Lung (tissue), 12 donors: ENCODE results near the gene SON. TPM values are rescaled to one million over a fixed set of nuclear protein-coding genes. Genes with fewer than 3 reads are reported as not detected.

Source experiments
- ATAC-seq: fragments of 200-7000 bp; cut with Tn5 transposase; one replicate; pipeline ENCODE4 v1.9.1; 2020; ENCODE audit warnings: moderate number of reproducible peaks; ENCODE audit not compliant: insufficient read depth, low FRiP score
- DNase-seq, 3 donors: peaks; one replicate each; pipeline ENCODE4 v3.0.0-alpha.2; 2013 to 2017
- H3K27ac ChIP-seq, 2 donors: one replicate each; pipeline ENCODE4 v1.5.1; 2013; ENCODE audit warnings: mild to moderate bottlenecking in 2 of 2, moderate library complexity in 2 of 2, control low read depth in 1 of 2, inconsistent platforms in 1 of 2, low read depth in 1 of 2, low read length in 1 of 2
- H3K27me3 ChIP-seq, 3 donors: one replicate each; pipeline ENCODE4 v1.5.1; 2013; ENCODE audit warnings: low read length in 2 of 3; ENCODE audit not compliant: control insufficient read depth in 3 of 3, insufficient read depth in 3 of 3
- H3K36me3 ChIP-seq, 4 donors: one replicate each; pipeline ENCODE4 v1.5.1; 2013; ENCODE audit warnings: low read length in 4 of 4, mild to moderate bottlenecking in 1 of 4, moderate library complexity in 1 of 4; ENCODE audit not compliant: control insufficient read depth in 4 of 4, insufficient read depth in 4 of 4
- H3K4me1 ChIP-seq, 5 donors: one replicate each; pipeline ENCODE4 v1.5.1; 2013; ENCODE audit warnings: low read length in 5 of 5, mild to moderate bottlenecking in 2 of 5, moderate library complexity in 1 of 5; ENCODE audit not compliant: control insufficient read depth in 5 of 5, insufficient read depth in 5 of 5
- H3K4me3 ChIP-seq: one replicate; pipeline ENCODE4 v1.5.1; 2013; ENCODE audit warnings: mild to moderate bottlenecking, control low read depth, moderate library complexity
- H3K9ac ChIP-seq, 2 donors: one replicate each; pipeline ENCODE4 v1.5.1; 2013; ENCODE audit warnings: low read length in 2 of 2, control low read depth in 1 of 2; ENCODE audit not compliant: insufficient read depth in 1 of 2
- H3K9me3 ChIP-seq, 4 donors: one replicate each; pipeline ENCODE4 v1.5.1; 2013; ENCODE audit warnings: low read length in 3 of 4, mild to moderate bottlenecking in 1 of 4, moderate library complexity in 1 of 4; ENCODE audit not compliant: control insufficient read depth in 4 of 4, insufficient read depth in 3 of 4
- WGBS, 2 donors: extraction: QIAGEN DNeasy Blood & Tissue Kit; methylation state at CpG; one replicate each; pipeline ENCODE4 v1.1.7; 2013; 5-methylcytosine and 5-hydroxymethylcytosine counted together
- polyA plus RNA-seq, 2 donors: library from polyadenylated mRNA; stranded (reverse); fragments of 200-250 nt; gene quantifications; one replicate each; pipeline ENCODE4 v1.2.1, GENCODE V29; 2013
- total RNA-seq, 2 donors: library from RNA; depleted of rRNA in 1 of 2; stranded (reverse); fragments of >200 nt in 1 of 2; gene quantifications; one replicate each; pipeline ENCODE4 v1.2.1, GENCODE V29; 2014 to 2021
- TF ChIP-seq, protein P1 (sequence below): IDR thresholded peaks from 2 replicates; pipeline ENCODE4 v1.5.1; 2012; ENCODE audit warnings: mild to moderate bottlenecking; ENCODE audit errors: control extremely low read depth, extremely low read depth
- donor health status: control.
- donor health status: control.
- donor health status: Bipolar disorder and iron deficiency.
- donor health status: healthy.
- donor health status: DM: yes; HTN: yes; CAD: no.

Gene SON
- total and polyA plus RNA-seq, 4 donors = 100 to 393 (median 192) TPM

DNA sequence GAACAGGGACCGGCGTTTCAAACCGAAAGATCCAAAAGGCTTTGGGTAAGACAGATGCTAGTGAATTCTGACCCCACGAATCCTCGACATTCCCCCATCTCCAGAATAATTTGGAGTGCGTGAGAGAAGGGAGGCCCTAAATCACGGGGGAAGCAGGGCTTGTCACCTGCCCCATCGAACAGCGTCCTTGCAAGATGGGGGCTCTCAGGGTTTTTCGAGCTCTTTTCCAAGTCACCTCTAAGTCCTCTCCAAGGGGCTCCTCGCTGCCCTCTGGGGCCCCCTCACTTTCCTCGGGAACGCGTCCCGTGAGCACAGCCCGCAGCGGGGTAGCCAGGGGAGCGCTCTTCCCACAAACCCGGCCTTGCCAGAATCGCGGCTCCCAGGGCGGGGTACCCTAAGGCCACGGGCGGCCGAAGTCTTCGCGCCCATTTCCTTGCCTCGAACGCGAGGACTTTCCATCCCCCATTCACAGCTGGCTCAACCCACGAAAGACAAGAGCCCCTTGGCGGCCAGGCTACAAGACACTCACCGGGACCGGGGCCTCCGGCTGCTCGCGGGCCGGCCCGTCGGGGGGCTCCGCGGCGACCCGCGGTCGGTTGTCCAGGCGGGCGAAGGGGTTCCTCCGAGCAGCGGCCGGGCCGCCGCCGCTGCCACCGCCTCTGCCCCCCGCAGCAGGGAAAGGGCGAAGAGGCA lies 45.1 kb downstream of the SON start:
- Histone ChIP-seq H3K27me3 (no peaks in the 10 kb centered on the region), H3K27ac (peak overlapping the region; percentile 92 to 97), H3K9me3 (no peaks in the 10 kb centered on the region), H3K9ac (peak overlapping the region; percentile 69 to 83), H3K36me3 (peaks cover 2 to 5% (median 4%) of the 10 kb centered on the region in 4 donors), H3K4me3 (peak overlapping the region; percentile 76), H3K4me1 (peaks cover 0 to 12% (median 0%) of the 10 kb centered on the region in 5 donors)
- DNase-seq (peak; percentile 61 to 71 (median 68)), ATAC-seq (peak; percentile 22)
- 2% methylated on average over 52 to 57 of the region's 57 CpGs for WGBS, 2 donors
- TF ChIP-seq, protein P1, sequence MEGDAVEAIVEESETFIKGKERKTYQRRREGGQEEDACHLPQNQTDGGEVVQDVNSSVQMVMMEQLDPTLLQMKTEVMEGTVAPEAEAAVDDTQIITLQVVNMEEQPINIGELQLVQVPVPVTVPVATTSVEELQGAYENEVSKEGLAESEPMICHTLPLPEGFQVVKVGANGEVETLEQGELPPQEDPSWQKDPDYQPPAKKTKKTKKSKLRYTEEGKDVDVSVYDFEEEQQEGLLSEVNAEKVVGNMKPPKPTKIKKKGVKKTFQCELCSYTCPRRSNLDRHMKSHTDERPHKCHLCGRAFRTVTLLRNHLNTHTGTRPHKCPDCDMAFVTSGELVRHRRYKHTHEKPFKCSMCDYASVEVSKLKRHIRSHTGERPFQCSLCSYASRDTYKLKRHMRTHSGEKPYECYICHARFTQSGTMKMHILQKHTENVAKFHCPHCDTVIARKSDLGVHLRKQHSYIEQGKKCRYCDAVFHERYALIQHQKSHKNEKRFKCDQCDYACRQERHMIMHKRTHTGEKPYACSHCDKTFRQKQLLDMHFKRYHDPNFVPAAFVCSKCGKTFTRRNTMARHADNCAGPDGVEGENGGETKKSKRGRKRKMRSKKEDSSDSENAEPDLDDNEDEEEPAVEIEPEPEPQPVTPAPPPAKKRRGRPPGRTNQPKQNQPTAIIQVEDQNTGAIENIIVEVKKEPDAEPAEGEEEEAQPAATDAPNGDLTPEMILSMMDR = no peak

DNA sequence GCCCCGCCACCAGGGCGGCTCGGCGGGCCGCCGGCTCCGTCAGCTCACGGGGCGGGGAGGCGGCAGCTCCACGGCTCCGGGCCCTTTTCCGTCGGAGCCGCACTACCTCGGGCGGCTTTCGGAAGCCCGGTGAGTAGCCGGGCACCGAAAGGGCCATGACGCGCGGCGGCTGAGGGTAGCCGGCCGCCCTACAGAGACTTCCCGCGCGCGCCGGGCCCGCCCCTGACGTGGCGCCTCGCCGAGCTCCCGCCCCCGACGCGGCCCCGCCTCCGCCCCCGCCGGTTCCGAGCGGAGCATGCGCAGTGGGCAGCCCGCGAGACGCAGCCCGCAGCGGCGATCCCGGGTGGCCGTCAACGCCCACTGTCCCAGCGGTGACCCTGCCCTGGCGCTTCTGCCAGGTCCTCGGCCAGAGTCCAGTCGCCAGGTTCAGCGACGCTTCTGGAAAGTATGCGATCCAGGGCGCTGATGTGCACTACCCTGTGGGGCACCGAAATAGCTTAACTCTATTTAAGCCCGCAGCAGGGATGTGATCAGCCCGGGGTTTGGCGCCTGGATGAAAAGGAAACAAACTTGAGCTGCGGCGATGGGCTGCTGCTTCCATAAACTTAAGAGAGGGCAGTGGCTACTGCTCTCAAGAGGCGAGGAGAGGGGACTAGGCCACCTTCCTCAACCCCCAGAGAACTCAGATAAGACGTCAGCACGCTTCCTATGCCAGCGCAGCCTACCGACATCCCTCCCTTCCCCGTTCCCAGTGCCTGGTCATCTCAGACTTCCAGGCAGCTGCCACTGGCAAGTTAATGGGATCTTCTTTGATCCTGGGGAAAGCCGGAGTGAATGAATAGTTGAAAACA lies 45.9 kb downstream of the SON start, which contains the start of gene DONSON:
TSS of gene DONSON (minus strand) at position 200 of the 851 bp plus-strand sequence. CDS start at position 157, 43 bp downstream.
- 0 to 1% methylated on average over 70 to 78 of the region's 78 CpGs for WGBS, 2 donors

DNA sequence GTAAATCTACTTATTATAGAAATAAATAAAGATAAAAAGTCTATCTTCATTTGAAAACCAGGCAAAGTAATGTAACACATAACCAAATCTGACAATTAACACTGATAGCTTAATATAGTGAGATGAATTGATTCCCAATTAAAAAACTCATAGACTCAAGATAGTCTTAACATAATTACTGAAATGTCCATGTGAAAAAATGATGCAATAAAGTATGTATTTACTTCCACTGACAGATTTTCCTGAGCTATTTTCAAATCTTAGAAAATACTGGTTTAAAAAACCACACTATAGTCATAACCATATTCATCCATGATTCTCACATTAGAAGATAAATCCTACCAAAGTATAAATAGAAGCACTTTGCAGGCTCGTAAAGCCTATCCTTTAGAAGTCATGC lies 55.2 kb downstream of the SON start:
- H3K27ac ChIP-seq = no peak overlapping the region
- H3K4me3 ChIP-seq = no peak overlapping the region
- H3K27me3 ChIP-seq = no peaks in the 10 kb centered on the region
- H3K36me3 ChIP-seq = peaks cover 9 to 34% (median 21%) of the 10 kb centered on the region in 4 donors
- ATAC-seq (no peak), DNase-seq (no peak)
- no peaks in the 10 kb centered on the region for H3K4me1 ChIP-seq
- WGBS, 2 donors = 70 to 83% methylated on average over 1 of the region's 1 CpG
- H3K9me3 ChIP-seq = no peaks in the 10 kb centered on the region
- TF ChIP-seq, protein P1 = no peak
- H3K9ac ChIP-seq = no peak overlapping the region

More for the DNA sequence above, 45.9 kb downstream of the SON start, which contains the start of gene DONSON:
- peak; percentile 93 to 95 (median 93) for DNase-seq
- TF ChIP-seq, protein P1 = no peak
- H3K4me1 ChIP-seq = peaks cover 0 to 12% (median 0%) of the 10 kb centered on the region in 5 donors
- no peaks in the 10 kb centered on the region for H3K27me3 ChIP-seq
- H3K9me3 ChIP-seq = no peaks in the 10 kb centered on the region
- H3K4me3 ChIP-seq = peak within 1 kb of the TSS; percentile 76
- H3K36me3 ChIP-seq = peaks cover 2 to 8% (median 4%) of the 10 kb centered on the region in 4 donors
- peak within 1 kb of the TSS; percentile 92 to 97 for H3K27ac ChIP-seq
- H3K9ac ChIP-seq = peak within 1 kb of the TSS; percentile 83 to 84
- peak; percentile 95 for ATAC-seq
